GM18499 (cell line): ENCODE measurements around the gene SLC9A9.

ENCODE experiments used
- ATAC-seq: cut with Tn5 transposase; IDR thresholded peaks from one replicate; pipeline ENCODE4 v1.9.1; 2021; ENCODE audit warnings: moderate number of reproducible peaks; ENCODE audit not compliant: insufficient read depth, unreplicated experiment

The SLC9A9 gene

GRCh38 chr3:143242691-143243090, 605.6 kb downstream of the SLC9A9 start:
- no peak for ATAC-seq

- no peak for ATAC-seq
Observed at GRCh38 chr3:143242101-143242500, 606.2 kb downstream of the SLC9A9 start.

GRCh38 chr3:143241481-143241951, 606.8 kb downstream of the SLC9A9 start:
- ATAC-seq = no peak

- ATAC-seq = no peak
Observed at GRCh38 chr3:143240886-143241285, 607.4 kb downstream of the SLC9A9 start.

GRCh38 chr3:143239031-143239430, 609.2 kb downstream of the SLC9A9 start:
- no peak for ATAC-seq

GRCh38 chr3:143237077-143237627, 611.1 kb downstream of the SLC9A9 start:
- ATAC-seq = no peak

GRCh38 chr3:143236226-143236964, 611.9 kb downstream of the SLC9A9 start:
- ATAC-seq = no peak

- ATAC-seq = no peak
Observed at GRCh38 chr3:143235614-143236204, 612.6 kb downstream of the SLC9A9 start.

- ATAC-seq = no peak
Observed at GRCh38 chr3:143234526-143234925, 613.7 kb downstream of the SLC9A9 start.

- ATAC-seq = no peak
Observed at GRCh38 chr3:143232981-143233380, 615.3 kb downstream of the SLC9A9 start.

- no peak for ATAC-seq
Observed at GRCh38 chr3:143228405-143228804, 619.9 kb downstream of the SLC9A9 start.

GRCh38 chr3:143226678-143227291, 621.5 kb downstream of the SLC9A9 start:
- no peak for ATAC-seq

- ATAC-seq = no peak
Observed at GRCh38 chr3:143224716-143225115, 623.6 kb downstream of the SLC9A9 start.

- no peak for ATAC-seq
Observed at GRCh38 chr3:143222981-143223380, 625.3 kb downstream of the SLC9A9 start.

- no peak for ATAC-seq
Observed at GRCh38 chr3:143222505-143222904, 625.8 kb downstream of the SLC9A9 start.

- no peak for ATAC-seq
Observed at GRCh38 chr3:143221446-143221845, 626.8 kb downstream of the SLC9A9 start.

GRCh38 chr3:143220741-143221140, 627.5 kb downstream of the SLC9A9 start:
- ATAC-seq = no peak

GRCh38 chr3:143218166-143218835, 630.0 kb downstream of the SLC9A9 start:
- ATAC-seq = no peak

GRCh38 chr3:143217283-143217682, 631.0 kb downstream of the SLC9A9 start:
- no peak for ATAC-seq

GRCh38 chr3:143216709-143217182, 631.5 kb downstream of the SLC9A9 start:
- no peak for ATAC-seq
